Mesendoderm (in vitro differentiated cells): ENCODE data around the gene ADCYAP1R1.

Source experiments
- DNase-seq: peaks from one replicate; pipeline ENCODE4 v3.0.0; 2013
- H2AK5ac ChIP-seq: 2 replicates; pipeline ENCODE4 v1.6.1; 2013; ENCODE audit warnings: low read length, inconsistent platforms
- H2BK120ac ChIP-seq: 2 replicates; pipeline ENCODE4 v1.6.1; 2013; ENCODE audit warnings: low read depth, mild to moderate bottlenecking, low read length, moderate library complexity, mixed read lengths
- H2BK15ac ChIP-seq: replicated peaks from 2 replicates; pipeline ENCODE4 v1.6.1; 2013; ENCODE audit warnings: low read depth, mild to moderate bottlenecking, moderate library complexity
- H2BK5ac ChIP-seq: 2 replicates; pipeline ENCODE4 v1.6.1; 2013; ENCODE audit warnings: low read length, inconsistent platforms
- H3K18ac ChIP-seq: 2 replicates; pipeline ENCODE4 v1.6.1; 2013; ENCODE audit warnings: mild to moderate bottlenecking, low read length, mixed read lengths
- H3K23ac ChIP-seq: one replicate; pipeline ENCODE4 v1.6.1; 2013; ENCODE audit warnings: low read length
- H3K27ac ChIP-seq: 2 replicates; pipeline ENCODE4 v1.5.1; 2013; ENCODE audit warnings: low read depth, mild to moderate bottlenecking, inconsistent platforms, low read length, moderate library complexity
- H3K27me3 ChIP-seq: 2 replicates; pipeline ENCODE4 v1.6.1; 2013; ENCODE audit warnings: low read length, control low read depth, mild to moderate bottlenecking, inconsistent platforms; ENCODE audit not compliant: insufficient read depth, poor library complexity
- H3K36me3 ChIP-seq: 2 replicates; pipeline ENCODE4 v1.6.1; 2013; ENCODE audit warnings: low read length, inconsistent platforms; ENCODE audit not compliant: control insufficient read depth, insufficient read depth
- H3K4ac ChIP-seq: one replicate; pipeline ENCODE4 v1.6.1; 2013; ENCODE audit warnings: low read depth, mild to moderate bottlenecking, low read length, moderate library complexity
- H3K4me1 ChIP-seq: 2 replicates; pipeline ENCODE4 v1.6.1; 2013; ENCODE audit warnings: low read depth, low read length, inconsistent platforms; ENCODE audit not compliant: control insufficient read depth
- H3K4me2 ChIP-seq: 2 replicates; pipeline ENCODE4 v1.6.1; 2013; ENCODE audit warnings: low read length
- H3K4me3 ChIP-seq: 2 replicates; pipeline ENCODE4 v1.5.1; 2013; ENCODE audit warnings: mild to moderate bottlenecking, low read length
- H3K56ac ChIP-seq: one replicate; pipeline ENCODE4 v1.6.1; 2013; ENCODE audit warnings: low read length
- H3K79me1 ChIP-seq: 2 replicates; pipeline ENCODE4 v1.6.1; 2013; ENCODE audit warnings: low read length, inconsistent platforms
- H3K79me2 ChIP-seq: 2 replicates; pipeline ENCODE4 v1.6.1; 2013; ENCODE audit warnings: mild to moderate bottlenecking, low read length; ENCODE audit not compliant: control insufficient read depth, insufficient read depth
- H3K9ac ChIP-seq: 2 replicates; pipeline ENCODE4 v1.6.1; 2013; ENCODE audit warnings: low read length, inconsistent platforms
- H4K5ac ChIP-seq: one replicate; pipeline ENCODE4 v1.6.1; 2013; ENCODE audit warnings: low read length
- H4K8ac ChIP-seq: one replicate; pipeline ENCODE4 v1.6.1; 2013; ENCODE audit warnings: low read depth, mild to moderate bottlenecking, control low read depth, low read length, moderate library complexity
- WGBS: extraction: QIAGEN DNeasy Blood & Tissue Kit; methylation state at CpG from one replicate; pipeline ENCODE4 v1.1.7; 2013; ENCODE audit warnings: low lambda C conversion rate, missing lambda C conversion rate; ENCODE audit not compliant: insufficient coverage; ENCODE audit errors: extremely low coverage; 5-methylcytosine and 5-hydroxymethylcytosine counted together

The ADCYAP1R1 gene

DNA sequence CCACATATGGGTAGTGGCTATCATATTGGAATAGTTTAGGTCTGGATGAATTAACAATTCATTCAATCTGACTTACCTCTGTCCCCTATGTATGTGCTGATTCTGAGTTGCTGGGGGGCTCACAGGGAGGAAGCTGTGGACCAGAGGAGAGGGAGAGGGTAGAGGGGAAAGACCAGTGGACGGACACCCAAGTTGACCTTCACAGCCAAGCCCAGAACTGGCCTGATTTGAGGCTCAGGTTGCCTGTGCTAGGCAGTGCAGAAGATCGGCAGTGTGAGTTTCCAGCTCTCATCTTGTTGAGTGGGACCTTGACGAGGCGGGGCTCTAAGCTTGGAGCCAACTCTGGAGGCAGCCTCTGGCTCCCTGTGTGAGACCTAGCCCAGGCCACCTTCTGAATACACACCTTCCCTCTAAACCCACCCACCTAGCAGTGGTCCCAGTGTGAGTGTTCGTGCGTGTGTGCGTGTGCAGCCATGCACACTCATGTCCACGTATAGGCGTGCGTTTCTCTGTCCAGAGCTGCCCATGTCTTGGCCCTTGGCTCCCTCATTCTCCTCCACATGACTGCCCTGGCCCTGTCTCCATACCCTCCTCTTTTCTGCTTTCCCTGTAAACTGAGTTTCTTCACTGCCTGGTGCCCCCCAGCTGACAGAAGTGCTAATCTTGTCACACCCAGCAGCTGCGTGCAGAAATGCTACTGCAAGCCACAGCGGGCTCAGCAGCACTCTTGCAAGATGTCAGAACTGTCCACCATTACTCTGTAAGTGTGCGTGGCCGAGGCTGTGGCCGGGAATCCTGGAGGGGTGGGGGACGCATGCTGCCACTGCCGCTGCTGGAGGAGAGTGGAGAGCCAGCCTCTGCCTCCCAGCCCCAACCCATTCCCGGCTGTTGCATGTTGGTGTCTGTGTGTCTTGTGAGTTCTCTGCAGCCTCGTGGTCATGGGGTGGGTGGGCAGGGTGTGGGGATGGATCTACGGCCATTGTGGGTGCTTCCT, 47.6 kb downstream of the ADCYAP1R1 start:
- Histone ChIP-seq H3K4me1 (no peaks in the 10 kb centered on the region), H3K9ac (no peak overlapping the region), H2BK5ac (no peak overlapping the region), H2AK5ac (no peak overlapping the region), H3K36me3 (no peaks in the 10 kb centered on the region), H3K4me2 (no peak overlapping the region), H4K8ac (no peak overlapping the region), H3K4ac (no peak overlapping the region), H3K18ac (no peak overlapping the region), H3K27me3 (no peaks in the 10 kb centered on the region), H3K4me3 (no peak overlapping the region), H2BK120ac (no peak overlapping the region), H3K79me2 (no peaks in the 10 kb centered on the region), H4K5ac (no peak overlapping the region), H3K27ac (no peak overlapping the region), H3K79me1 (no peaks in the 10 kb centered on the region), H2BK15ac (no peak overlapping the region), H3K23ac (no peak overlapping the region), H3K56ac (no peak overlapping the region)
- DNase-seq: no peak
- WGBS: no CpG with 5 or more reads among the region's 20 CpGs

DNA sequence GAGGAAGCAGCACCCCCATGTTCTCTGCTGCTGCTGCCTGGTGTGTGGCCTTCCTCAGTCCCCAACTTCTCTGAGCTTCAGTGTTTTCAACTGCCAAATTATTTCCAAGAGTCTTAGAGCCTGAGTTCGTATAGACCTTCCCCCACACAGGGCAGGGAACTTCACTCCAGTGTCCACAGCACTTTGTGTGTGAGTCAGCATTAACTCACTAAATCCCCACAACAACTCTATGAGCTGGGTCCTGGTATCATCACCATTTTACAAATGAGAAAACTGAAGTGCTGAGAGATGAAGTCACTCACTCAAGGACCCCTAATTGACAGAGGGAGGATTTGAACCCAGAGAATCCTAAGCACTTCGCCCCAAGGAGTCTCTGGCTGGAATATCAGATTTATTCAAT, 48.3 kb downstream of the ADCYAP1R1 start:
- no peaks in the 10 kb centered on the region for H3K27me3 ChIP-seq
- no peak overlapping the region for H3K56ac ChIP-seq
- H3K23ac ChIP-seq: no peak overlapping the region
- H4K8ac ChIP-seq: no peak overlapping the region
- no peaks in the 10 kb centered on the region for H3K79me1 ChIP-seq
- no peak for DNase-seq
- no peak overlapping the region for H2BK120ac ChIP-seq
- no peaks in the 10 kb centered on the region for H3K79me2 ChIP-seq
- H3K4me1 ChIP-seq: no peaks in the 10 kb centered on the region
- no peak overlapping the region for H3K4me3 ChIP-seq
- H2AK5ac ChIP-seq: no peak overlapping the region
- H3K4ac ChIP-seq: no peak overlapping the region
- H2BK15ac ChIP-seq: no peak overlapping the region
- no peak overlapping the region for H4K5ac ChIP-seq
- no peak overlapping the region for H3K18ac ChIP-seq
- H3K4me2 ChIP-seq: no peak overlapping the region
- H3K9ac ChIP-seq: no peak overlapping the region
- WGBS: no CpG with 5 or more reads among the region's 2 CpGs
- H2BK5ac ChIP-seq: no peak overlapping the region
- no peak overlapping the region for H3K27ac ChIP-seq
- no peaks in the 10 kb centered on the region for H3K36me3 ChIP-seq

DNA sequence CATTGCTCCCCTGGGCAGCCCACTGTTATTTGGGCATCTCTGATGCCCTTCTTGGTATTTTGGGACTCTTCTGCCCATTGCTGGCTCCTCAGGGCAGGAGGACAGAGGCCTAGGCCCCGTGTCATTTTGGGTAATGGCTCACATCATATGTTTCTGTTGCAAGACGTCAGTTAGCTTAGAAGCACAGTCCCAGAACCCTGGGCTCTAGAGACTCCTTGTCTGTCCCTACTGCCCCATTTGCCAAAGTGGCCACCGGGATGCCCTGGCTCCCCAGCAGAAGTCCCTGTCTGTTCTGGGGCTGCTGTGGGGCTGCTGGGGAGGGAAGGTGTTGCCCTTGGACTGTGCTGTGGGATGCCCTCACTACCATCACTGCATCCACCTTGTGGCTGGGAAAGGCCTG, 48.8 kb downstream of the ADCYAP1R1 start:
- Histone ChIP-seq H4K5ac (no peak overlapping the region), H3K79me2 (no peaks in the 10 kb centered on the region), H4K8ac (no peak overlapping the region), H3K27ac (no peak overlapping the region), H3K4me2 (no peak overlapping the region), H2BK15ac (no peak overlapping the region), H3K36me3 (no peaks in the 10 kb centered on the region), H3K79me1 (no peaks in the 10 kb centered on the region), H2BK5ac (no peak overlapping the region), H3K23ac (no peak overlapping the region), H3K4ac (no peak overlapping the region), H3K9ac (no peak overlapping the region), H3K4me1 (no peaks in the 10 kb centered on the region), H3K56ac (no peak overlapping the region), H2AK5ac (no peak overlapping the region), H3K27me3 (no peaks in the 10 kb centered on the region), H2BK120ac (no peak overlapping the region), H3K18ac (no peak overlapping the region), H3K4me3 (no peak overlapping the region)
- DNase-seq: no peak
- WGBS: no CpG with 5 or more reads among the region's 3 CpGs

DNA sequence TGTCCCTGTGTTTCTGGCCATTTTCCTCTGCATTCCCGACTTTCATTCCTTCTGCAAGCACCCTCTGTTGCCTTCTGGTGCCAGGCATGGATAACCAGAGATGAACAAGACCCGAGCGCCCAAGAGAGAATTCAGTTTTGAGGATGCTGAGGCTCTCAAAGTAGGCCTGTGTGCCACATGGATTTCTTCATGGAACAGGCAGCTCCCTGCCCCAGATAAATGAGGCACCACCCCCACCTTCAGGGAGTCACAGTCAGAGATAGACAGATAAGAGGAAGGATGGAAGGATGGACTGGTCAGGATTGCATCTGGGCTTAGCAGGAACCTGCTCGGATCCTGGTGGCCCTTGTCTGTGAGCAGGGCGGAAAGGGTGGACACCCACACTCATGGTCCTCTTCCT, 49.4 kb downstream of the ADCYAP1R1 start:
- no peak overlapping the region for H3K56ac ChIP-seq
- no peak for DNase-seq
- no peak overlapping the region for H2BK5ac ChIP-seq

DNA sequence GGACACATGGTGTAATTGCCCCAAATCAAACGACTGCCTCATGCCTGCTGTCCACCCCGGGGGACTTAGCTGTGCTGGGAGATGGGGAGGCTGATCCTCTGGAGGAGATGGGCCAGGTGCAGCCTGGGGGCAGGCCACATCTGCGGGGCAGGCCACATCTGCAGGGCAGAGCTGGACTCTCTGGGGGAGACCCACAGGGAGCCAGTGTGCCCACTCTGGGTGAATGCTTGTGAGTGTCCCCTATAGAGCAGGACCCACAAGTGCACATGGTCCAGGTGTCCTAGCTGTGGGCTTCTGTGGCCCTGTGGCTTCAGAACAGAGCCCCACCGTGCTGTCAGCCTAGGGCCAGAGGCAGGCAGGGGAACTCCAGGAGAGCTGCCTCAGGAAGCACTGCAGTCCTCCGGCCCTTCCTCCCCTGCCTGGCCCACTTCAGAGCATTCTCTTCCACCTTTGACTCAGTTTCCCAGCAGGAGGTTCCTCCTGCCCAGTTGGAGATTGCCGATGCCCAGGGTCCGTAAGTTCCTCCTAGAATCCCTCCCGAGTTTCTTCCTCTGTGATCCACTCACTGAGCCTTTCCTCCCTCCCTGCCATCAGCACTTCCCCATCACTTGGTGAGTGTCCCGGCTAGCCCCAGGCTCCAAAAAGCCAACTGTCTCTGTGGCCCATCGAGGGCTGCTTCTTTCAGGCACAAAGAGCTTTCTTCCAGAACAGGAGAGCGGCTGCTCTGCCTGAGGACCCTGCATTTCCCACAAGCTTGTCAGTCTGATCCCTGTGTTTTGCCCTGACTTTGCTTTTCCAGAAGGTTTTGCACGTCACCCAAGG, 50.3 kb downstream of the ADCYAP1R1 start:
- H4K8ac ChIP-seq: no peak overlapping the region
- no peak overlapping the region for H4K5ac ChIP-seq
- no peak overlapping the region for H3K56ac ChIP-seq
- H3K79me1 ChIP-seq: no peaks in the 10 kb centered on the region
- no peaks in the 10 kb centered on the region for H3K4me1 ChIP-seq
- no peak overlapping the region for H3K27ac ChIP-seq
- no peak overlapping the region for H3K4me2 ChIP-seq
- H3K4ac ChIP-seq: no peak overlapping the region
- H3K36me3 ChIP-seq: no peaks in the 10 kb centered on the region
- H3K79me2 ChIP-seq: no peaks in the 10 kb centered on the region
- no peaks in the 10 kb centered on the region for H3K27me3 ChIP-seq
- H3K4me3 ChIP-seq: no peak overlapping the region
- H3K9ac ChIP-seq: no peak overlapping the region
- H2BK15ac ChIP-seq: no peak overlapping the region
- WGBS: no CpG with 5 or more reads among the region's 12 CpGs
- no peak overlapping the region for H3K18ac ChIP-seq
- H2AK5ac ChIP-seq: no peak overlapping the region
- no peak for DNase-seq
- no peak overlapping the region for H2BK5ac ChIP-seq
- no peak overlapping the region for H3K23ac ChIP-seq
- H2BK120ac ChIP-seq: no peak overlapping the region

More for the DNA sequence above, 49.4 kb downstream of the ADCYAP1R1 start:
- Histone ChIP-seq H4K8ac (no peak overlapping the region), H3K4ac (no peak overlapping the region), H3K79me1 (no peaks in the 10 kb centered on the region), H3K23ac (no peak overlapping the region), H2AK5ac (no peak overlapping the region), H3K9ac (no peak overlapping the region), H3K27ac (no peak overlapping the region), H3K79me2 (no peaks in the 10 kb centered on the region), H3K4me3 (no peak overlapping the region), H3K4me2 (no peak overlapping the region), H3K36me3 (no peaks in the 10 kb centered on the region), H3K18ac (no peak overlapping the region), H2BK120ac (no peak overlapping the region), H3K4me1 (no peaks in the 10 kb centered on the region), H2BK15ac (no peak overlapping the region), H4K5ac (no peak overlapping the region), H3K27me3 (no peaks in the 10 kb centered on the region)
- no CpG with 5 or more reads among the region's 5 CpGs for WGBS
